CD14-positive monocyte (primary cell): ENCODE data around the gene LEUTX. TPM values are rescaled to one million over a fixed set of nuclear protein-coding genes. Genes with fewer than 3 reads are reported as not detected.
"Not testable (repeated sequence)": the region's sequence is repeated elsewhere in the genome, so short reads cannot be mapped to it uniquely, and the experiment has no call there.

Experiments used
- DNase-seq, 3 donors: peaks; one replicate each; pipeline ENCODE4 v3.0.0-alpha.2; 2011 to 2022
- H2AFZ ChIP-seq: 2 replicates; pipeline ENCODE4 v1.6.0; 2012; ENCODE audit warnings: mild to moderate bottlenecking, low read depth, low read length, inconsistent platforms; ENCODE audit not compliant: insufficient read depth, poor library complexity, severe bottlenecking
- H3K27ac ChIP-seq, 2 donors: 1 replicate in 1 of 2; 2 replicates in 1 of 2; pipeline ENCODE4 v1.5.1; 2012 to 2013; ENCODE audit warnings: low read length in 2 of 2, control low read depth in 1 of 2, inconsistent platforms in 1 of 2, low read depth in 1 of 2, mild to moderate bottlenecking in 1 of 2
- H3K27me3 ChIP-seq, 2 donors: one replicate each; pipeline versions ENCODE4 v1.6.0 to v1.6.1; 2011 to 2013; ENCODE audit warnings: low read length in 2 of 2; ENCODE audit not compliant: control insufficient read depth in 2 of 2, insufficient read depth in 2 of 2
- H3K36me3 ChIP-seq, 2 donors: replicated peaks in 1 of 2; 1 replicate in 1 of 2; 2 replicates in 1 of 2; pipeline versions ENCODE4 v1.5.1 to v1.6.1; 2012 to 2013; ENCODE audit warnings: low read length in 2 of 2, control low read depth in 1 of 2, inconsistent platforms in 1 of 2, mild to moderate bottlenecking in 1 of 2; ENCODE audit not compliant: insufficient read depth in 2 of 2, control insufficient read depth in 1 of 2
- H3K4me1 ChIP-seq, 2 donors: 1 replicate in 1 of 2; 2 replicates in 1 of 2; pipeline versions ENCODE4 v1.5.1 to v1.6.1; 2012 to 2013; ENCODE audit warnings: low read length in 2 of 2, control low read depth in 1 of 2, inconsistent platforms in 1 of 2, mild to moderate bottlenecking in 1 of 2, moderate library complexity in 1 of 2; ENCODE audit not compliant: insufficient read depth in 2 of 2, control insufficient read depth in 1 of 2
- H3K4me2 ChIP-seq: replicated peaks from 2 replicates; pipeline ENCODE3; 2012; ENCODE audit warnings: low read length, moderate library complexity, mild to moderate bottlenecking; ENCODE audit not compliant: poor library complexity, severe bottlenecking; ENCODE audit errors: extremely low read depth
- H3K4me3 ChIP-seq, 3 experiments: fragments of 200-600 bp in 1 of 3; sonication (generic) in 1 of 3; replicated peaks in 1 of 3; 1 replicate in 2 of 3; 2 replicates in 1 of 3; pipeline ENCODE4 v1.5.1; 2011 to 2013; ENCODE audit warnings: low read length in 3 of 3, mild to moderate bottlenecking in 3 of 3, control low read depth in 2 of 3, low read depth in 2 of 3, inconsistent platforms in 1 of 3, moderate library complexity in 1 of 3
- H3K79me2 ChIP-seq: 2 replicates; pipeline ENCODE4 v1.6.0; 2012; ENCODE audit warnings: mild to moderate bottlenecking, control low read depth, inconsistent platforms, low read length, moderate library complexity; ENCODE audit not compliant: insufficient read depth
- H3K9ac ChIP-seq: 2 replicates; pipeline ENCODE4 v1.6.0; 2017; ENCODE audit warnings: low read length, mild to moderate bottlenecking; ENCODE audit not compliant: insufficient read depth, poor library complexity, severe bottlenecking
- H3K9me3 ChIP-seq, 2 donors: replicated peaks in 1 of 2; 1 replicate in 1 of 2; 2 replicates in 1 of 2; pipeline versions ENCODE4 v1.5.1 to v1.6.1; 2012 to 2013; ENCODE audit warnings: low read length in 2 of 2, control low read depth in 1 of 2; ENCODE audit not compliant: control insufficient read depth in 1 of 2, insufficient read depth in 1 of 2
- H4K20me1 ChIP-seq: 2 replicates; pipeline ENCODE4 v1.6.0; 2012; ENCODE audit warnings: mild to moderate bottlenecking, low read length, control low read depth, moderate library complexity; ENCODE audit not compliant: insufficient read depth
- H3K27ac Mint-ChIP-seq, 7 donors: one replicate each; pipeline ENCODE4 v1.8.0; 2020; ENCODE audit warnings: mild to moderate bottlenecking in 7 of 7, mixed read lengths in 7 of 7, moderate library complexity in 6 of 7, inconsistent platforms in 2 of 7
- H3K27me3 Mint-ChIP-seq, 3 donors: one replicate each; pipeline ENCODE4 v1.8.0; 2021 to 2022; ENCODE audit warnings: low read depth in 3 of 3, mild to moderate bottlenecking in 3 of 3, mixed read lengths in 3 of 3, moderate library complexity in 3 of 3, inconsistent platforms in 1 of 3
- H3K36me3 Mint-ChIP-seq, 2 donors: one replicate each; pipeline ENCODE4 v1.8.0; 2020; ENCODE audit warnings: mixed read lengths in 2 of 2, inconsistent platforms in 1 of 2, mild to moderate bottlenecking in 1 of 2
- H3K4me1 Mint-ChIP-seq: one replicate; pipeline ENCODE4 v1.8.0; 2020; ENCODE audit warnings: mild to moderate bottlenecking, mixed read lengths
- H3K4me3 Mint-ChIP-seq, 2 donors: one replicate each; pipeline ENCODE4 v1.8.0; 2020; ENCODE audit warnings: mild to moderate bottlenecking in 2 of 2, mixed read lengths in 2 of 2, moderate library complexity in 1 of 2
- H3K9me3 Mint-ChIP-seq, 7 donors: one replicate each; pipeline ENCODE4 v1.8.0; 2020 to 2022; ENCODE audit warnings: mixed read lengths in 7 of 7, mild to moderate bottlenecking in 6 of 7, moderate library complexity in 6 of 7, inconsistent platforms in 2 of 7
- WGBS: methylation state at CpG from one replicate; pipeline ENCODE4 v1.1.5; 2013; ENCODE audit warnings: missing lambda C conversion rate; ENCODE audit not compliant: insufficient coverage; 5-methylcytosine and 5-hydroxymethylcytosine counted together
- intact Hi-C, 2 donors: fragments of 100-400 bp; cut with micrococcal nuclease; formaldehyde crosslinking; loops; one replicate each; pipeline versions ENCODE4 v1.15.0 to v1.15.1; 2023
- polyA plus RNA-seq, 3 donors: library from polyadenylated mRNA; depleted of rRNA in 1 of 3; unstranded in 2 of 3; stranded (reverse) in 1 of 3; fragments of 300-500 nt in 2 of 3; fragments of >200 nt in 1 of 3; fragmentation: Illumina TruSeq in 2 of 3; gene quantifications; 1 replicate in 2 of 3; 2 replicates in 1 of 3; pipeline ENCODE4 v1.2.3, GENCODE V29; 2012 to 2021
- TF ChIP-seq, protein P1 (sequence below): fragments of 200-600 bp; IDR thresholded peaks from one replicate; pipeline ENCODE4 v1.8.0; 2022; ENCODE audit warnings: antibody characterized with exemption, mild to moderate bottlenecking

The LEUTX gene
- polyA plus RNA-seq, 3 donors = not detected

DNA sequence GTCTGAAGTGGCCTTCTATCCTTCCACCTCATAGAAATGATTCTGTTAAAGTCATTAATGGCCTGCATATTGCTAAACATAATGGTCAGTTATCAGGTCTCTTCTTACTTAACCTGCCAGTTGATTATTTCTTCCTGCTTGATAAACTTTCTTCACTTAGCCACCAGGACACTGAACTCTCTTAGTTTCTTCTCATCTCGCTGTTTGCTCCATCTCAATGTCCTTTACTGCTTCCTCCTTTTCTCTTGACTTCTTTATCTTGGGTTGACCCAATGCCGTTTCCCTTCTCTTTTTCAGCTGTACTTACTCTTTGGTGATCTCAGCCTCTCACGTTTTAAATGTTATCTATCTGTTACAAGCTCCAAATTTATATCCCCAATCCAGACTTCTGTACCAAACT lies 23.7 kb upstream of the LEUTX start:
- TF ChIP-seq, protein P1, sequence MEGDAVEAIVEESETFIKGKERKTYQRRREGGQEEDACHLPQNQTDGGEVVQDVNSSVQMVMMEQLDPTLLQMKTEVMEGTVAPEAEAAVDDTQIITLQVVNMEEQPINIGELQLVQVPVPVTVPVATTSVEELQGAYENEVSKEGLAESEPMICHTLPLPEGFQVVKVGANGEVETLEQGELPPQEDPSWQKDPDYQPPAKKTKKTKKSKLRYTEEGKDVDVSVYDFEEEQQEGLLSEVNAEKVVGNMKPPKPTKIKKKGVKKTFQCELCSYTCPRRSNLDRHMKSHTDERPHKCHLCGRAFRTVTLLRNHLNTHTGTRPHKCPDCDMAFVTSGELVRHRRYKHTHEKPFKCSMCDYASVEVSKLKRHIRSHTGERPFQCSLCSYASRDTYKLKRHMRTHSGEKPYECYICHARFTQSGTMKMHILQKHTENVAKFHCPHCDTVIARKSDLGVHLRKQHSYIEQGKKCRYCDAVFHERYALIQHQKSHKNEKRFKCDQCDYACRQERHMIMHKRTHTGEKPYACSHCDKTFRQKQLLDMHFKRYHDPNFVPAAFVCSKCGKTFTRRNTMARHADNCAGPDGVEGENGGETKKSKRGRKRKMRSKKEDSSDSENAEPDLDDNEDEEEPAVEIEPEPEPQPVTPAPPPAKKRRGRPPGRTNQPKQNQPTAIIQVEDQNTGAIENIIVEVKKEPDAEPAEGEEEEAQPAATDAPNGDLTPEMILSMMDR = no peak
- Histone ChIP-seq H3K36me3 (no peaks in the 10 kb centered on the region), H3K4me1 (no peaks in the 10 kb centered on the region), H3K79me2 (no peaks in the 10 kb centered on the region), H3K27me3 (peaks cover 3 to 4% of the 10 kb centered on the region in 2 donors), H3K9me3 (no peaks in the 10 kb centered on the region), H2AFZ (no peak overlapping the region), H3K4me2 (no peak overlapping the region), H3K27ac (no peak overlapping the region), H3K9ac (no peak overlapping the region), H4K20me1 (no peaks in the 10 kb centered on the region), H3K4me3 (no peak overlapping the region)
- no peak overlapping the region for H3K4me3 Mint-ChIP-seq
- intact Hi-C loops = no loop called here
- peaks cover 5 to 21% (median 13%) of the 10 kb centered on the region in 3 donors for H3K27me3 Mint-ChIP-seq
- H3K36me3 Mint-ChIP-seq = no peaks in the 10 kb centered on the region
- DNase-seq = no peak
- no peaks in the 10 kb centered on the region for H3K9me3 Mint-ChIP-seq
- H3K4me1 Mint-ChIP-seq = no peaks in the 10 kb centered on the region
- WGBS = 60% methylated on average over 3 of the region's 3 CpGs
- H3K27ac Mint-ChIP-seq = no peak overlapping the region

DNA sequence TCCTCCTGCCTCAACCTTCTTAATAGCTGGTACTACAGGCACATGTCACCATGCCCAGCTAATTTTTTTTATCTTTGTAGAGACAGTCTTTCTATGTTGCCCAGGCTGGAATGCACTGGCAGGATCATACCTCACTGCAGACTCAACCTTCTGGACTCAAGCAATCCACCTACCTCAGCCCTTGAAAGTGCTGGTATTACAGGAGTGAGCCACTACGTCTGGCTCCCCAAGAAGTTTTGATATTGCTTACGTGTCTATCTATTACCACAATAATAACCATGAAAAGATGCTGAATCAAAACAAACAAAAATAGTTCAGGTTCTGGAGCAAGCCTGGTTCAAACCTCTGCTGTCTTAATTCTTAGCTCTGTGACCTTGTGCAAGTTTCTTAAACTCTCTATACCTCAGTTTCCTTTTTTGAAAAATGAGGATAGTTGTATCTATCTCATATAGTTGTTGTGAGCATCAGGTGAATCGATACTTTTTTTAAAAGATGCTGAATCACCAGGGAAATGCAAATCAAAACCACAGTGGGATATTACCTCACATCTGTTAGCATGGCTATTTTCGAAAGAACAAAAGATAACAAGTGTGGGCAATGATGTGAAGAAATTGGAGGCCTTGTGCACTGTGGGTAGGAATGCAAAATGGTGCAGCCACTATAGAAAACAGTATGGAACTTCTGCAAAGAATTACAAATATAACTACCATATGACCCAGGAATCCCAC lies 19.0 kb upstream of the LEUTX start:
- Histone ChIP-seq H3K27ac (no peak overlapping the region), H2AFZ (no peak overlapping the region), H3K4me1 (no peaks in the 10 kb centered on the region), H3K9me3 (no peaks in the 10 kb centered on the region), H3K27me3 (peaks cover 3 to 4% of the 10 kb centered on the region in 2 donors), H4K20me1 (no peaks in the 10 kb centered on the region), H3K4me3 (no peak overlapping the region), H3K9ac (no peak overlapping the region), H3K79me2 (no peaks in the 10 kb centered on the region), H3K4me2 (no peak overlapping the region), H3K36me3 (no peaks in the 10 kb centered on the region)
- Mint-ChIP-seq H3K4me1 (no peaks in the 10 kb centered on the region), H3K36me3 (no peaks in the 10 kb centered on the region), H3K27me3 (peaks cover 6 to 23% (median 12%) of the 10 kb centered on the region in 3 donors), H3K27ac (no peak overlapping the region), H3K9me3 (no peaks in the 10 kb centered on the region), H3K4me3 (no peak overlapping the region)
- intact Hi-C loops = no loop called here
- TF ChIP-seq, protein P1 = no peak
- DNase-seq = no peak
- WGBS = no CpG with 5 or more reads among the region's 4 CpGs

DNA sequence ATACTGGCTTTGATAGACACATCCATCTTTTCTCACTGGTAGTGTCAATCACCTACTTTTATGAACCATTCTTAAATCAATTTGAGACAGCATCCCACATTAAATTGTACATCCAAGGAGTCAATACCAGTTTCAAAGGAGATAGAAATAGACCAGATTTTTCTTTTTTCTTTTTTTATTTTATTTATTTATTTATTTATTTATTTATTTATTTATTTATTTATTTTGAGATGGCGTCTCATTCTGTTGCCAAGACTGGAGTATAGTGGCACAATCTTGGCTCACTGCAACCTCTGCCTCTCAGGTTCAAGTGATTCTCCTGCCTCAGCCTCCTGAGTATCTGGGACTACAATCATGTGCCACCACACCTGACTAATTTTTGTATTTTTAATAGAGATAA lies 16.8 kb upstream of the LEUTX start:
- DNase-seq, H3K4me3 Mint-ChIP-seq, H3K4me2 ChIP-seq, H2AFZ ChIP-seq, H3K9me3 ChIP-seq, H3K36me3 ChIP-seq, H3K36me3 Mint-ChIP-seq, H3K4me3 ChIP-seq, H4K20me1 ChIP-seq, H3K27ac ChIP-seq, H3K4me1 ChIP-seq, H3K79me2 ChIP-seq, intact Hi-C loops, H3K27me3 ChIP-seq, H3K4me1 Mint-ChIP-seq, H3K9me3 Mint-ChIP-seq, H3K9ac ChIP-seq: not testable (repeated sequence)
- Mint-ChIP-seq H3K27ac (peak overlapping the region in 1 of 7 donors; percentile 6), H3K27me3 (peaks cover 4 to 18% (median 12%) of the 10 kb centered on the region in 3 donors)
- WGBS = no CpG with 5 or more reads among the region's 1 CpG
